Measurements from ENCODE around the gene ZFHX2.
A peak's percentile ranks its signal among the peaks of the same experiment; 100 is the strongest.
"Not testable (repeated sequence)": the region's sequence is repeated elsewhere in the genome, so short reads cannot be mapped to it uniquely, and the experiment has no call there.

The ZFHX2 gene

GRCh38 chr14:23551266-23552028 lies at the start of gene ZFHX2:
ZFHX2 (minus strand) TSS chr14:23551765; CDS start chr14:23535325, 16,440 bp downstream.
- peak; percentile 52 to 65 for DNase-seq

GRCh38 chr14:23600806-23601205 lies 49.2 kb upstream of the ZFHX2 start:
- no peak for DNase-seq

- no peak for DNase-seq
Measured at GRCh38 chr14:23600322-23600707, 48.8 kb upstream of the ZFHX2 start.

GRCh38 chr14:23594191-23594590 lies 42.6 kb upstream of the ZFHX2 start:
- not testable (repeated sequence) for DNase-seq

GRCh38 chr14:23590198-23590597 lies 38.6 kb upstream of the ZFHX2 start:
- no peak for DNase-seq

GRCh38 chr14:23589606-23590005 lies 38.0 kb upstream of the ZFHX2 start:
- DNase-seq: no peak

- peak; percentile 69 to 90 for DNase-seq
Measured at GRCh38 chr14:23588884-23589598, 37.5 kb upstream of the ZFHX2 start.

GRCh38 chr14:23584527-23585203 lies 33.1 kb upstream of the ZFHX2 start:
- DNase-seq: not testable (repeated sequence)

- DNase-seq: not testable (repeated sequence)
Measured at GRCh38 chr14:23583761-23584526, 32.4 kb upstream of the ZFHX2 start.

GRCh38 chr14:23582906-23583760 lies 31.6 kb upstream of the ZFHX2 start:
- DNase-seq: no peak

GRCh38 chr14:23580948-23581281 lies 29.4 kb upstream of the ZFHX2 start:
- DNase-seq: no peak

GRCh38 chr14:23580152-23580926 lies 28.8 kb upstream of the ZFHX2 start:
- DNase-seq: no peak

GRCh38 chr14:23579739-23580138 lies 28.2 kb upstream of the ZFHX2 start:
- DNase-seq: no peak

GRCh38 chr14:23579311-23579630 lies 27.7 kb upstream of the ZFHX2 start:
- no peak for DNase-seq

GRCh38 chr14:23578560-23579310 lies 27.2 kb upstream of the ZFHX2 start, which contains the start of gene JPH4:
JPH4 (minus strand) TSS chr14:23578790; CDS start chr14:23577453, 1,337 bp downstream.
- no peak for DNase-seq

- no peak for DNase-seq
Measured at GRCh38 chr14:23577710-23578392, 26.3 kb upstream of the ZFHX2 start.

GRCh38 chr14:23577004-23577681 lies 25.6 kb upstream of the ZFHX2 start:
- DNase-seq: no peak

- no peak for DNase-seq
Measured at GRCh38 chr14:23573384-23574015, 21.9 kb upstream of the ZFHX2 start.

GRCh38 chr14:23572836-23573235 lies 21.3 kb upstream of the ZFHX2 start:
- DNase-seq: peak; percentile 56 to 74
